Neural progenitor cell (in vitro differentiated cells): ENCODE results near the gene TRABD2B. TPM values are rescaled to one million over a fixed set of nuclear protein-coding genes. Genes with fewer than 3 reads are reported as not detected.

Source experiments
- DNase-seq: peaks from one replicate; pipeline ENCODE4 v3.0.0-alpha.2; 2016; ENCODE audit warnings: low spot score
- H2AFZ ChIP-seq: fragments of 200-600 bp; sonication (generic); replicated peaks from 2 replicates; pipeline ENCODE4 v1.6.1; 2016; ENCODE audit warnings: antibody characterized with exemption
- H3F3A ChIP-seq: fragments of 200-600 bp; sonication (generic); 2 replicates; pipeline ENCODE4 v1.6.1; 2016; ENCODE audit warnings: antibody characterized with exemption, low read depth
- H3K27ac ChIP-seq: fragments of 200-600 bp; sonication (generic); 2 replicates; pipeline ENCODE4 v1.5.1; 2016; ENCODE audit warnings: mild to moderate bottlenecking
- H3K27me3 ChIP-seq: fragments of 200-600 bp; sonication (generic); 2 replicates; pipeline ENCODE4 v1.6.1; 2016; ENCODE audit warnings: mild to moderate bottlenecking, moderate library complexity
- H3K36me3 ChIP-seq: fragments of 200-600 bp; sonication (generic); 2 replicates; pipeline ENCODE4 v1.5.1; 2016
- H3K4me1 ChIP-seq: fragments of 200-600 bp; sonication (generic); 2 replicates; pipeline ENCODE4 v1.6.1; 2016; ENCODE audit warnings: mixed run types
- H3K4me2 ChIP-seq: fragments of 200-600 bp; sonication (generic); 2 replicates; pipeline ENCODE4 v1.6.1; 2016
- H3K4me3 ChIP-seq: fragments of 200-600 bp; sonication (generic); 2 replicates; pipeline ENCODE4 v1.5.1; 2016
- H3K79me2 ChIP-seq: fragments of 200-600 bp; sonication (generic); 2 replicates; pipeline ENCODE4 v1.6.1; 2016; ENCODE audit warnings: low read depth
- H3K9ac ChIP-seq: fragments of 200-600 bp; sonication (generic); 2 replicates; pipeline ENCODE4 v1.6.1; 2016
- H3K9me3 ChIP-seq: fragments of 200-600 bp; sonication (generic); 2 replicates; pipeline ENCODE4 v1.5.1; 2016; ENCODE audit warnings: low read depth
- H4K20me1 ChIP-seq: fragments of 200-600 bp; sonication (generic); 2 replicates; pipeline ENCODE4 v1.6.1; 2016; ENCODE audit warnings: low read depth
- H3K27ac Mint-ChIP-seq: 3 replicates; pipeline ENCODE4 v1.8.0; 2021; ENCODE audit warnings: mixed read lengths
- H3K27me3 Mint-ChIP-seq: 2 replicates; pipeline ENCODE4 v1.8.0; 2022; ENCODE audit warnings: low read depth, mild to moderate bottlenecking, inconsistent platforms, moderate library complexity, mixed read lengths; ENCODE audit not compliant: insufficient read depth
- H3K36me3 Mint-ChIP-seq: 3 replicates; pipeline ENCODE4 v1.8.0; 2021; ENCODE audit warnings: mixed read lengths
- H3K4me1 Mint-ChIP-seq: 3 replicates; pipeline ENCODE4 v1.8.0; 2021; ENCODE audit warnings: mixed read lengths
- H3K4me3 Mint-ChIP-seq: 3 replicates; pipeline ENCODE4 v1.8.0; 2021; ENCODE audit warnings: mild to moderate bottlenecking, moderate library complexity, mixed read lengths
- H3K9me3 Mint-ChIP-seq: 3 replicates; pipeline ENCODE4 v1.8.0; 2020; ENCODE audit warnings: mixed read lengths
- EZH2 ChIP-seq: fragments of 200-600 bp; sonication (generic); IDR thresholded peaks from 2 replicates; pipeline ENCODE4 v1.6.1; 2017; ENCODE audit warnings: antibody characterized with exemption, mild to moderate bottlenecking, moderate library complexity
- EZH2phosphoT487 ChIP-seq: fragments of 200-600 bp; sonication (generic); IDR thresholded peaks from 2 replicates; pipeline ENCODE4 v1.6.1; 2017; ENCODE audit warnings: antibody characterized with exemption
- total RNA-seq: library from RNA; depleted of rRNA; stranded (reverse); fragments of >200 nt; gene quantifications from 2 replicates; pipeline ENCODE4 v1.2.3, GENCODE V29; 2015; ENCODE audit warnings: low replicate concordance
- TF ChIP-seq, protein P1 (sequence below): fragments of 200-600 bp; sonication (generic); IDR thresholded peaks from 2 replicates; pipeline ENCODE4 v1.5.1; 2017; ENCODE audit warnings: antibody characterized with exemption, mild to moderate bottlenecking

Gene TRABD2B
- total RNA-seq, 1 donor from 2014 or later: 0.09 TPM

DNA sequence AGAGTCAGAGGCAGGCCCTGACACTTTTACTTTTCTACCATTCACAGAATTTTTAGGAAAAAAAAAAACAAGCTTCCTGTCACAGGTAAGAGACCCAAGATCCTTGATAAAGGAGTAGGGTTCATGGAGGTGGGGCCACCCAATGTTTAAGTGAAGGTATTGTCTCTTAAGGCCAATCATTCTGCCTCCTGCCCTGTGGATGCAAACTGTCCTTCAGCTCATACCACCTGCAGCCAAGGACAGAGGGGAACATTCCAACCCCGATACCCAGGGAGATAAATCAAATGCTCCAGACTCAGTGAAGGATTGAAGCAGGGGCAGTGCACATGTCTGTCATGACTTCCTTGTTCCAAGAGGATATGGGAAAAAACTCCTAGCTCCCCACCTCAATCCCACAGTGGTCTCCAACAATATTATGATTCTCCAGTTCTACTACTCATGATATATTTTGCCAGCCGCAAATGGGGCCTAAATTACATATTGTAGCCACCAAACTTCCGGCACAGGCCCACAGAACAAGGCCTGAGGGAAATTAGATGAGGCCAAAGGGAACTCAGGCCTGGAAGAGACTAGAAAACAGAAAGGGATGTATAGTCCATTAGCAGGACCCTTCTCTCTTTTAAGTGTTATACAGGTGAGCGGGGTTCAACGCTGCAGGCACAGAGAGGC is 59.5 kb downstream of the TRABD2B start:
- Mint-ChIP-seq H3K4me1 (peaks cover 10% of the 10 kb centered on the region), H3K36me3 (no peaks in the 10 kb centered on the region), H3K27me3 (no peaks in the 10 kb centered on the region), H3K9me3 (no peaks in the 10 kb centered on the region), H3K4me3 (no peak overlapping the region), H3K27ac (no peak overlapping the region)
- Histone ChIP-seq H3K79me2 (no peaks in the 10 kb centered on the region), H3K4me1 (no peaks in the 10 kb centered on the region), H3K27ac (no peak overlapping the region), H3K9ac (no peak overlapping the region), H4K20me1 (no peaks in the 10 kb centered on the region), H3F3A (no peaks in the 10 kb centered on the region), H3K27me3 (no peaks in the 10 kb centered on the region), H3K4me3 (no peak overlapping the region), H3K4me2 (no peak overlapping the region), H3K9me3 (no peaks in the 10 kb centered on the region), H3K36me3 (no peaks in the 10 kb centered on the region), H2AFZ (no peak overlapping the region)
- no peak for DNase-seq
- no peak for TF ChIP-seq EZH2
- TF ChIP-seq EZH2phosphoT487: no peak
- TF ChIP-seq, protein P1, sequence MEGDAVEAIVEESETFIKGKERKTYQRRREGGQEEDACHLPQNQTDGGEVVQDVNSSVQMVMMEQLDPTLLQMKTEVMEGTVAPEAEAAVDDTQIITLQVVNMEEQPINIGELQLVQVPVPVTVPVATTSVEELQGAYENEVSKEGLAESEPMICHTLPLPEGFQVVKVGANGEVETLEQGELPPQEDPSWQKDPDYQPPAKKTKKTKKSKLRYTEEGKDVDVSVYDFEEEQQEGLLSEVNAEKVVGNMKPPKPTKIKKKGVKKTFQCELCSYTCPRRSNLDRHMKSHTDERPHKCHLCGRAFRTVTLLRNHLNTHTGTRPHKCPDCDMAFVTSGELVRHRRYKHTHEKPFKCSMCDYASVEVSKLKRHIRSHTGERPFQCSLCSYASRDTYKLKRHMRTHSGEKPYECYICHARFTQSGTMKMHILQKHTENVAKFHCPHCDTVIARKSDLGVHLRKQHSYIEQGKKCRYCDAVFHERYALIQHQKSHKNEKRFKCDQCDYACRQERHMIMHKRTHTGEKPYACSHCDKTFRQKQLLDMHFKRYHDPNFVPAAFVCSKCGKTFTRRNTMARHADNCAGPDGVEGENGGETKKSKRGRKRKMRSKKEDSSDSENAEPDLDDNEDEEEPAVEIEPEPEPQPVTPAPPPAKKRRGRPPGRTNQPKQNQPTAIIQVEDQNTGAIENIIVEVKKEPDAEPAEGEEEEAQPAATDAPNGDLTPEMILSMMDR: no peak

DNA sequence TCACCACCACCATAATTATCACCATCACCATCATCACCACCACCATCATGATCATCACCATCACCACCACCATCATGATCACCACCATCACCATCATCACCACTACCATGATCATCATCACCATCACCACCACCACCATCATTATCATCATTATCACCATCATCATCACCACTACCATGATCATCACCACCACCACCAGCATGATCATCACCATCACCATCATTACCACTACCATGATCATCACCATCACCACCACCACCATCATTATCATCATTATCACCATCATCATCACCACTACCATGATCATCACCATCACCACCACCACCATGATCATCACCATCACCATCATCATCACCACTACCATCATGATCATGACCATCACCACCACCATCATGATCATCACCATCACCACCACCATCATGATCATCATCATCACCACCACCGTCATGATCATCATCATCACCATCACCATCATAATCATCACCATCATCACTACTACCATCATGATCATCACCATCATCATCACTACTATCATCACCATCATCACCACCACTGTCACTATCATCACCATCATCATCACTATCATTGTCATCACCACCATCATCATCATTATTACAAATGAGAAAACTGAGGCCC is 60.2 kb downstream of the TRABD2B start:
- no peaks in the 10 kb centered on the region for H3K4me1 ChIP-seq

DNA sequence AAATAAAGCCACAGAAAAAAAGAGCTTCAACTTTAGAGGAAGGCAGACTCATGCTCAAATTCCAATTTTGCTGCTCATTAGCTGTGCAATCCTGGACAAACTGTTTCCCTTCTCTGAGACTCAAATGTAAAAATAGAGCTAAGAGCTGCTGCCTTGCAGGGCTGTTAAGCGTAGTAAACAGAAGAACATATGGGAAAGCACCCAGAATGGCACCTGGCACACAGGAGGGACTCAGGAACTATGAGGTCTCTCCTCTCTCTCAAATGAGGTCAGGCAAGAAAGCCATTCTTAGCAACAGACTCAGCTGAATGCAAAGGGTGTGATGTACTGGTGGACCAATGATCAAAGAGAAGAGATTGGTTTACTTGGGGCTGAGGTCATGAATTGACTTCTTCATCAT is 61.3 kb downstream of the TRABD2B start:
- Histone ChIP-seq H3K36me3 (no peaks in the 10 kb centered on the region), H3K27ac (no peak overlapping the region), H2AFZ (no peak overlapping the region), H3K4me2 (no peak overlapping the region), H4K20me1 (no peaks in the 10 kb centered on the region), H3K79me2 (no peaks in the 10 kb centered on the region), H3K4me1 (no peaks in the 10 kb centered on the region), H3F3A (no peaks in the 10 kb centered on the region), H3K9me3 (no peaks in the 10 kb centered on the region), H3K9ac (no peak overlapping the region), H3K27me3 (no peaks in the 10 kb centered on the region), H3K4me3 (no peak overlapping the region)
- no peaks in the 10 kb centered on the region for H3K9me3 Mint-ChIP-seq
- no peak for DNase-seq
- peaks cover 8% of the 10 kb centered on the region for H3K4me1 Mint-ChIP-seq
- H3K4me3 Mint-ChIP-seq: no peak overlapping the region
- no peak overlapping the region for H3K27ac Mint-ChIP-seq
- H3K27me3 Mint-ChIP-seq: no peaks in the 10 kb centered on the region
- no peaks in the 10 kb centered on the region for H3K36me3 Mint-ChIP-seq
- TF ChIP-seq, protein P1: no peak
- no peak for TF ChIP-seq EZH2phosphoT487
- TF ChIP-seq EZH2: no peak

More for the DNA sequence above, 60.2 kb downstream of the TRABD2B start:
- Mint-ChIP-seq H3K9me3 (no peaks in the 10 kb centered on the region), H3K27ac (no peak overlapping the region), H3K36me3 (no peaks in the 10 kb centered on the region), H3K4me1 (peaks cover 8% of the 10 kb centered on the region), H3K27me3 (no peaks in the 10 kb centered on the region), H3K4me3 (no peak overlapping the region)
- H3F3A ChIP-seq: no peaks in the 10 kb centered on the region
- TF ChIP-seq EZH2: no peak
- TF ChIP-seq, protein P1: no peak
- TF ChIP-seq EZH2phosphoT487: no peak
- no peak overlapping the region for H3K27ac ChIP-seq
- no peaks in the 10 kb centered on the region for H3K79me2 ChIP-seq
- no peak for DNase-seq
- H3K27me3 ChIP-seq: no peaks in the 10 kb centered on the region
- H2AFZ ChIP-seq: no peak overlapping the region
- no peaks in the 10 kb centered on the region for H4K20me1 ChIP-seq
- no peak overlapping the region for H3K4me2 ChIP-seq
- no peaks in the 10 kb centered on the region for H3K36me3 ChIP-seq
- H3K9me3 ChIP-seq: no peaks in the 10 kb centered on the region
- H3K4me3 ChIP-seq: no peak overlapping the region
- no peak overlapping the region for H3K9ac ChIP-seq
